ENCODE data around the gene ZNF248.

The ZNF248 gene

GRCh38 chr10:37819797-37820196 lies 37.6 kb downstream of the ZNF248 start:
- no peak for DNase-seq

- DNase-seq, result no peak
These were observed 41.1 kb downstream of the ZNF248 start for GRCh38 chr10:37816290-37816689.

- no peak for DNase-seq
These were observed 43.6 kb downstream of the ZNF248 start for GRCh38 chr10:37813763-37814162.

GRCh38 chr10:37812290-37812689 lies 45.1 kb downstream of the ZNF248 start:
- no peak for DNase-seq

- no peak for DNase-seq
These were observed 54.1 kb downstream of the ZNF248 start for GRCh38 chr10:37803269-37803668.

- no peak for DNase-seq
These were observed 55.9 kb downstream of the ZNF248 start for GRCh38 chr10:37801557-37801956.

GRCh38 chr10:37794305-37794976 lies 63.0 kb downstream of the ZNF248 start:
- no peak for DNase-seq

- no peak for DNase-seq
These were observed 67.8 kb downstream of the ZNF248 start for GRCh38 chr10:37789590-37789989.

GRCh38 chr10:37784678-37785077 lies 72.7 kb downstream of the ZNF248 start:
- no peak for DNase-seq

GRCh38 chr10:37780536-37780935 lies 76.9 kb downstream of the ZNF248 start:
- no peak for DNase-seq

- no peak for DNase-seq
These were observed 80.4 kb downstream of the ZNF248 start for GRCh38 chr10:37777056-37777455.

- DNase-seq, result no peak
These were observed 81.8 kb downstream of the ZNF248 start for GRCh38 chr10:37775612-37776011.

GRCh38 chr10:37774351-37774750 lies 83.1 kb downstream of the ZNF248 start:
- no peak for DNase-seq

- DNase-seq, result no peak
These were observed 92.2 kb downstream of the ZNF248 start for GRCh38 chr10:37765216-37765615.

- DNase-seq, result no peak
These were observed 94.3 kb downstream of the ZNF248 start for GRCh38 chr10:37763132-37763531.

- DNase-seq, result no peak
These were observed 95.1 kb downstream of the ZNF248 start for GRCh38 chr10:37762287-37762686.

GRCh38 chr10:37760817-37761216 lies 96.6 kb downstream of the ZNF248 start:
- no peak for DNase-seq

- no peak for DNase-seq
These were observed 99.3 kb downstream of the ZNF248 start for GRCh38 chr10:37758074-37758473.

GRCh38 chr10:37754538-37755323 lies 102.7 kb downstream of the ZNF248 start:
- no peak for DNase-seq

- no peak for DNase-seq
These were observed 105.0 kb downstream of the ZNF248 start for GRCh38 chr10:37752334-37752875.

GRCh38 chr10:37748170-37748569 lies 109.2 kb downstream of the ZNF248 start:
- no peak for DNase-seq

- DNase-seq, result no peak
These were observed 110.3 kb downstream of the ZNF248 start for GRCh38 chr10:37747081-37747480.

- DNase-seq, result no peak
These were observed 115.6 kb downstream of the ZNF248 start for GRCh38 chr10:37741831-37742230.

GRCh38 chr10:37739181-37739580 lies 118.2 kb downstream of the ZNF248 start:
- DNase-seq, result no peak

Data from activated gamma-delta T cell (primary cell).